22Rv1 (cell line): ENCODE results near the gene ACTG1.

Source experiments
- H3K27ac ChIP-seq: fragments of 450-650 bp; 2 replicates; pipeline ENCODE4 v1.5.1; 2017
- ZFX ChIP-seq: fragments of 450-650 bp; IDR thresholded peaks from 2 replicates; pipeline ENCODE4 v1.6.1; 2017; ENCODE audit warnings: antibody characterized with exemption, borderline replicate concordance
- TF ChIP-seq, protein P1 (sequence below): fragments of 450-650 bp; IDR thresholded peaks from 2 replicates; pipeline ENCODE4 v1.5.1; 2017; ENCODE audit warnings: mild to moderate bottlenecking

ACTG1 gene

DNA sequence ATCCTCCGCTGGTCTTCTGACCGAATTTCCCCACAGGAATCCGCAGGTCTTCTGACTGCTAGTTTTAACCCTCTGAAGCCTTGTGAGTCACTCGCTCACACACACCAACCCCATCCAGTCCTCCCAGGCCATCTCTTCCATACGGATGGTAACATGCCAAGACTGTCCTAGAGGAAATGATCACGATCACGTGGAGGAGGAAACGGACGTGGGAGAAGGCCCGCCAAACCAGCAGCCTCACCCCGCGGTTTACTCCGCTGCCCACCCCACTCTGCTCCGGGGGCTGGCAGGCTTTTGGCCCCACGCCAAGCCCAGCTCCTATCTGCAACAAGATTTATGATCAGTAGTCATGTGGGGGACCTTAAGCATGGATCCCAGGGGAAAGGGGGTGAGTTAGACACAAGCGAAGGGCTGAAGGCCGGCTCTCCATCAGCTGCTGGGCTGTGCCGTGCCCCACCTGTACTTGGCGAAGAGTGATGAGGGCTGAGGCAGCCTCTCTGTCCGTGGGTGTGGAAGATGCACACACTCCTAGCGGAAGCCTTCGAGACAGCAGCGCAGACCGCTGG lies 41.1 kb upstream of the ACTG1 start:
- H3K27ac ChIP-seq: peak overlapping the region; percentile 90
- TF ChIP-seq, protein P1, sequence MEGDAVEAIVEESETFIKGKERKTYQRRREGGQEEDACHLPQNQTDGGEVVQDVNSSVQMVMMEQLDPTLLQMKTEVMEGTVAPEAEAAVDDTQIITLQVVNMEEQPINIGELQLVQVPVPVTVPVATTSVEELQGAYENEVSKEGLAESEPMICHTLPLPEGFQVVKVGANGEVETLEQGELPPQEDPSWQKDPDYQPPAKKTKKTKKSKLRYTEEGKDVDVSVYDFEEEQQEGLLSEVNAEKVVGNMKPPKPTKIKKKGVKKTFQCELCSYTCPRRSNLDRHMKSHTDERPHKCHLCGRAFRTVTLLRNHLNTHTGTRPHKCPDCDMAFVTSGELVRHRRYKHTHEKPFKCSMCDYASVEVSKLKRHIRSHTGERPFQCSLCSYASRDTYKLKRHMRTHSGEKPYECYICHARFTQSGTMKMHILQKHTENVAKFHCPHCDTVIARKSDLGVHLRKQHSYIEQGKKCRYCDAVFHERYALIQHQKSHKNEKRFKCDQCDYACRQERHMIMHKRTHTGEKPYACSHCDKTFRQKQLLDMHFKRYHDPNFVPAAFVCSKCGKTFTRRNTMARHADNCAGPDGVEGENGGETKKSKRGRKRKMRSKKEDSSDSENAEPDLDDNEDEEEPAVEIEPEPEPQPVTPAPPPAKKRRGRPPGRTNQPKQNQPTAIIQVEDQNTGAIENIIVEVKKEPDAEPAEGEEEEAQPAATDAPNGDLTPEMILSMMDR: no peak
- no peak for TF ChIP-seq ZFX

DNA sequence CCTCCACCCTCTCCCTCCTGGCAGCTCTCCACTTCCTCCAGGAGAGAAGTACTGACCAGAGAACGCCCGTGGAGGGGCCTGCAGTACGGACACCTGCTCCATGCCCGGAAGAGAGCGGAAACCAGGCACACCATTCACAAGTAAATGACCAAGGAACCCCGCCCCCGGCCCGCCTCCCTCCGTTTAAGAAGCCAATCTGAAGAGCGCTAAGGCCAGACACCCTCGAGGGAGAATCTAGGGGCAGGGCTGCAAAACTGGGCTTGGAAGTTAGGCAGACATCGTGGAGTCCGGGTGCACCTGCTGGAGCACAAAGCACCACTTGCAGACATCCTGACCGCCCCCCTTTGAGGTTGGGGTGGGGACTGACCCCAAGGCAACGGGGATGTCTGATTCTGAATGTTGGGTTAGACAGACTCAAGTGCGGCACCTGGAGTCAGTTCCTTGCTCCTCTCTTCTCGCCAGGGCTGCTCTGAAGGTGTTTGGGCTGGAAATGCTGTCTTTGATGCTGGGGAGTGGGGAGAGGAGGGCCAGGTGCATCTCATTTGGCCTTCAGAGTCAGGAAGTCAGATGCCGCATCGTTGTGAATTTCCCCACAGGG lies 40.5 kb upstream of the ACTG1 start:
- peak overlapping the region; percentile 90 for H3K27ac ChIP-seq
- no peak for TF ChIP-seq ZFX
- TF ChIP-seq, protein P1: peak; percentile 24; the same call in 1 of the 2 replicates

DNA sequence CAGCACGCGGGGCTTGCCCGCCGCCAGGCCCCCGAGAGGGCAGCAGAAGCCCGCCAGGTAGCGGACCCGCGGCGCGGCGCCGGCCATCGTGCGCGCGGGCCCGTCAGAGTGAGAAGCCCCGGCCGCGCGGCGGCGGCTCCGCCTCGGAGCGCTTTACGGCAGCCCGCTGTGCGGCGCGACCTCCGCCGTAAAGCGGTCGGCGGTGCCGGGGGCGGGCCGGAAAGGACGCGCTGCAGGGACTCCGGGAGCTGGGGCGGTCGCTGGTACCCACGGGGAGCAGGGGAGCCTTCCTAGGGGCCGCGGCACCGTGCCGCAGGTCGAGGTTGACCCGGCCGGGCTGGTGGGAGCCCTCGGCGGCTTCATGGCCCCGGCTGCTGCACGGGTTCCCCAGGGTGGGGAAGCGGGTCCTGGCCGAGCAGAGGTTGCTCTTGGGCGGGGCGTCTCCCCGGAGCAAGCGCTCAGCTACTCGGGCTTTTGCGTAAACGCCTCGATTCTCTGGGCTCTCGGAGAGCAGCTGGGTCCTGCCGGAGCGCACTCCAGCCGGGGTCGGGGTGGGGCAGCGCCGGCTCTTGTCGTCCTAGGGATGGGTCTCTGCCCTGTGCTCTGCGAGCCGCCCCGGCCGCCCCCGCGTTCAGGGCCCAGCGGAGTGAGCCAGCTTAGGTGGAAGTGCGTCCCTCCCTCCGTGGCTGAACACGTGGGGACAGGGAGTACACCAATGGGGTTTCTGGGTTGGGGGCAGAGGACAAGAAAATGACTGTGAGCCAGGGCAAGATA lies 39.8 kb upstream of the ACTG1 start, which contains the start of gene FAAP100:
FAAP100 (minus strand) TSS at position 110 of the 774 bp plus-strand sequence; CDS start at position 87, 23 bp downstream.
- TF ChIP-seq, protein P1: no peak
- no peak for TF ChIP-seq ZFX
- H3K27ac ChIP-seq: peak within 1 kb of the TSS; percentile 90

DNA sequence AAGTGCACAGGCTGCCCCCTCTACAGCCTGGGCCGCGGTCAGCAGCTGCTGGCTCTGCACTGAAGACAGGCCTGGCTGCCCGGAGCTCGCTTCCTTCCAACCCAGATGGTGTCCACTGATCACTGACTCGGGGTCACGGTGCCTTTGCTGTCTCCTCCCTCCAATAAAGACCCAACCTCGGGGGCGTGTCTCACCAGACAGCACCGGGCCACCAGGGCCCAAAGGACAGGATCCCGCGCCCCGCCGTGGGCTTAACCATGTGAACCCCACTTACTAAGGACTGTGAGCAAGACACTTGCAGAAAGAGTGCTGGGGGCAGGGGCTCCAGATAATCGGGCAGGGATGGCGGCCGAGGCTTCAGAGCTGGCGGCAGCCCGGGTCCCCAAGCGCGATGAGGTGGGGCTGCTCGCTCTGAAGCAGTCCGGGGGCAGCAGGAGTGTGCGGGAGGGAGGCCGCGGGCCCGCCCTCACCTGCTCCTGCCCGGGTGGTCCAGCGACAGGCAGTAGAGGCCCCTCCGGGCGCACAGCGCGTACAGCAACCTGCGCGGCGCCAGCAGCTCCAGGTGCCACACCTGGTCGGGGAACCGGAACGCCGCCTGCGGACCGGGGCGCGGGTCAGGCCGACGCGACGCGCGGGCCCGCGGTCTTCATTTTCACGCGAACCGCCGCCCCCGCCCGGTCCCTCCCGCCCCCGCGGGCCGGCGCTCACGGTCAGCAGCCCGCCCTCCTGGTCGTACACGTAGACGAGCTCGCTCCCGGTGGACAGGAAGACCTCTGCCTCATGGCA lies 39.1 kb upstream of the ACTG1 start:
- TF ChIP-seq, protein P1: no peak
- TF ChIP-seq ZFX: no peak

DNA sequence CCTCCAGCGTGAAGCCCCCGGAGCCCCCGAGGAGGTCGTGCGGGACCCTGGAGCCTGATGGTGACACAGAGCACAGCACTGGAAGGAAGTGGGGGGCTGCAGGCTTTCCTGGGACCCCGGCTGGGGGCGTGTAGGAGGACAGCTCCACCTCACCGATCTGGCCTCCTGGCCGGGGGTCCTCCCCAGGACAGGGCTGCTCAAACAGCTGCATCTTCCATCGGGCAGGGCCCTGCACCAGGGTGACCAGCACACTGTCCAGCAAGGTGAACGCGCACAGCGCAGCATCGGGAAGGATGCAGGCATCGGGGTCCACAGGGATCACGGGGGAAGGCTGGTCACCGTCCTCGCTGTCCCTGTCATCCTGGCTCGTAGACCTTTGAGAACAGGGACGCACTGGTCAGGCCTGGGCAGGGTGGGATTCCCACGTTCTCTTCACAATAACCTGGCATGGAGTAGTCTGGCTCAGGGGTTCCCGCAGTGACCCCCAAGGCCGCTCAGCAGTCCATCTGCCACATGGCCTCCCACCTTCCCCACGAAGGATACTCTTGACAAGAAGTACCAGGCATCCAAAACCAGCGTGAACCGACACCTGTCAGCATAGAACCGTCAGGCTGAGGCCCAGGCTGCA lies 38.3 kb upstream of the ACTG1 start:
- H3K27ac ChIP-seq: peak overlapping the region; percentile 90
- no peak for TF ChIP-seq ZFX
- TF ChIP-seq, protein P1: no peak

More for the DNA sequence above, 39.1 kb upstream of the ACTG1 start:
- peak overlapping the region; percentile 90 for H3K27ac ChIP-seq

DNA sequence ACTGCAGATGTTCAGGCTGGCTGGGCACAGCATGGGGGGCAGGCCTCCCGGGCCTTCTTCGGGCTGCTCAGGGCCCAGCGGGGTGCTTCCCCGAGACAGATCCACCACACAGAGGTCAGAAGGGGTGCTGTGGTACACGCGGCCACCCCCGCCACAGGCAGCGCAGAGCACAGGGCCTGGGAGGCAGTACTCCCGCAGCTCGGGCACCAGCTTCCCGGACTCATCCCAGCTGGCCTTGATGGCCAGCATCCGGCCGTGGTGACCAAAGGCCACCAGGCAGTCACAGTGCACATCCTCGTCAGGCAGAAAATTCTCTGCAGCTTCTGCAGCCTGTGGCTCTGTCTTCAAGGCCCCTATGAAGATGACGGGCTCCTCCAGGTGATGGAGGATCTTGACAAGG lies 37.7 kb upstream of the ACTG1 start:
- H3K27ac ChIP-seq: no peak overlapping the region
- TF ChIP-seq ZFX: no peak
- TF ChIP-seq, protein P1: no peak
